ENCODE data around the gene ZBTB24. TPM values are rescaled to one million over a fixed set of nuclear protein-coding genes. Genes with fewer than 3 reads are reported as not detected.

ZBTB24 gene
- total RNA-seq, 3 donors from 2014 or later (not counting 1 experiment from before 2014, with no cell fraction given), result 6.7 to 10.6 (median 8.6) TPM

- TF ChIP-seq CTCF (IDR thresholded peaks at IDR 0.05), result no peak
- Histone ChIP-seq H3K27me3 (ENCODE audit: control insufficient read depth, insufficient read depth, low read length) (no peaks in the 10 kb centered on the region), H3K36me3 (ENCODE audit: control insufficient read depth, insufficient read depth, low read length) (no peaks in the 10 kb centered on the region), H3K4me1 (ENCODE audit: control insufficient read depth, insufficient read depth, low read length) (peaks cover 14% of the 10 kb centered on the region), H3K27ac (ENCODE audit: low read length) (peak overlapping the region; percentile 21), H3K4me3 (ENCODE audit: low read length) (no peak overlapping the region), H3K9me3 (ENCODE audit: control insufficient read depth, insufficient read depth, low read length) (no peaks in the 10 kb centered on the region)
- DNase-seq (peak in 1 of 2 donors; percentile 60), ATAC-seq (peak; percentile 91 to 96 (median 93))
- intact Hi-C loops (cut with micrococcal nuclease), result no loop called here
- H3K27me3 Mint-ChIP-seq (ENCODE audit: low read depth in 2 of 2), result no peaks in the 10 kb centered on the region
- no peaks in the 10 kb centered on the region for H3K9me3 Mint-ChIP-seq
- H3K4me3 Mint-ChIP-seq, result peak overlapping the region; percentile 25
- H3K36me3 Mint-ChIP-seq, result no peaks in the 10 kb centered on the region
- H3K4me1 Mint-ChIP-seq, result peaks cover 15 to 16% of the 10 kb centered on the region in 2 donors
- 28% methylated on average over 2 of the region's 5 CpGs for WGBS (ENCODE audit: insufficient coverage)
- H3K27ac Mint-ChIP-seq, result peak overlapping the region; percentile 36 to 72
Measured at GRCh38 chr6:109491207-109491938, 8.4 kb upstream of the ZBTB24 start.

GRCh38 chr6:109490713-109491112, 7.7 kb upstream of the ZBTB24 start:
- H3K36me3 ChIP-seq (ENCODE audit: control insufficient read depth, insufficient read depth, low read length), result no peaks in the 10 kb centered on the region
- Mint-ChIP-seq H3K9me3 (no peaks in the 10 kb centered on the region), H3K36me3 (no peaks in the 10 kb centered on the region), H3K27ac (peak overlapping the region; percentile 36 to 72), H3K4me3 (no peak overlapping the region), H3K4me1 (peaks cover 15 to 16% of the 10 kb centered on the region in 2 donors), H3K27me3 (ENCODE audit: low read depth in 2 of 2) (no peaks in the 10 kb centered on the region)
- intact Hi-C loops (cut with micrococcal nuclease), result no loop called here
- no peak overlapping the region for H3K4me3 ChIP-seq (ENCODE audit: low read length)
- ATAC-seq, result no peak
- H3K27ac ChIP-seq (ENCODE audit: low read length), result no peak overlapping the region
- 40% methylated on average over 1 of the region's 2 CpGs for WGBS (ENCODE audit: insufficient coverage)
- peaks cover 14% of the 10 kb centered on the region for H3K4me1 ChIP-seq (ENCODE audit: control insufficient read depth, insufficient read depth, low read length)
- no peak for TF ChIP-seq CTCF (IDR thresholded peaks at IDR 0.05)
- no peaks in the 10 kb centered on the region for H3K9me3 ChIP-seq (ENCODE audit: control insufficient read depth, insufficient read depth, low read length)
- no peaks in the 10 kb centered on the region for H3K27me3 ChIP-seq (ENCODE audit: control insufficient read depth, insufficient read depth, low read length)
- peak in 1 of 2 donors; percentile 31 for DNase-seq

DNA sequence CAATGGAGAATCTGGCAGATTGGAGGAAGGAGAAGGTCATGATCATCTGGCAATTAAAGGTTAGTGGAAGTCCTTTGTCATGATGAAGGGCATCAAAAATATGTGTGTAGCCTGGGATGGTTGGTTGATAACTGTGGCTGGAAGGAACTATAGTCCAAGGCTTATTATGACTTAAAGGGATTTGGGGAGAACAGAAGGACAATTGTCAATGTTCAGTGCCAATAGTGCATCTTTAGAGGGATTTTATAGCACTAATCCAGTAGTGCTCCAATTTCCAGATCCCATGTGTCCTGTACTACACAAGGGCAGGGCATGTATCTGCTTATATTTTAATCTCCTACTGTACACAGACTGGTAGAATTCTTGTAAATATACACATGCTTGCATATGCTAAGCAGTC, 5.0 kb upstream of the ZBTB24 start:
- Histone ChIP-seq H3K9me3 (ENCODE audit: control insufficient read depth, insufficient read depth, low read length) (no peaks in the 10 kb centered on the region), H3K36me3 (ENCODE audit: control insufficient read depth, insufficient read depth, low read length) (no peaks in the 10 kb centered on the region), H3K27me3 (ENCODE audit: control insufficient read depth, insufficient read depth, low read length) (no peaks in the 10 kb centered on the region), H3K27ac (ENCODE audit: low read length) (no peak overlapping the region), H3K4me1 (ENCODE audit: control insufficient read depth, insufficient read depth, low read length) (peaks cover 14% of the 10 kb centered on the region), H3K4me3 (ENCODE audit: low read length) (no peak overlapping the region)
- DNase-seq (no peak), ATAC-seq (no peak)
- H3K36me3 Mint-ChIP-seq, result no peaks in the 10 kb centered on the region
- intact Hi-C loops (cut with micrococcal nuclease), result no loop called here
- H3K27ac Mint-ChIP-seq, result no peak overlapping the region
- H3K9me3 Mint-ChIP-seq, result no peaks in the 10 kb centered on the region
- no peaks in the 10 kb centered on the region for H3K27me3 Mint-ChIP-seq (ENCODE audit: low read depth in 2 of 2)
- no peak for TF ChIP-seq CTCF (IDR thresholded peaks at IDR 0.05)
- no peak overlapping the region for H3K4me3 Mint-ChIP-seq
- peaks cover 15 to 27% of the 10 kb centered on the region in 2 donors for H3K4me1 Mint-ChIP-seq

- Mint-ChIP-seq H3K4me3 (no peak overlapping the region), H3K4me1 (peaks cover 20 to 34% of the 10 kb centered on the region in 2 donors), H3K9me3 (no peaks in the 10 kb centered on the region), H3K27me3 (ENCODE audit: low read depth in 2 of 2) (no peaks in the 10 kb centered on the region), H3K27ac (no peak overlapping the region), H3K36me3 (peaks cover 9% of the 10 kb centered on the region)
- Histone ChIP-seq H3K4me3 (ENCODE audit: low read length) (no peak overlapping the region), H3K27me3 (ENCODE audit: control insufficient read depth, insufficient read depth, low read length) (no peaks in the 10 kb centered on the region), H3K36me3 (ENCODE audit: control insufficient read depth, insufficient read depth, low read length) (peaks cover 5% of the 10 kb centered on the region), H3K27ac (ENCODE audit: low read length) (no peak overlapping the region), H3K4me1 (ENCODE audit: control insufficient read depth, insufficient read depth, low read length) (peaks cover 18% of the 10 kb centered on the region), H3K9me3 (ENCODE audit: control insufficient read depth, insufficient read depth, low read length) (no peaks in the 10 kb centered on the region)
- ATAC-seq (no peak), DNase-seq (no peak)
- intact Hi-C loops (cut with micrococcal nuclease), result no loop called here
- TF ChIP-seq CTCF (IDR thresholded peaks at IDR 0.05), result no peak
- 100% methylated on average over 1 of the region's 1 CpG for WGBS (ENCODE audit: insufficient coverage)
Measured at GRCh38 chr6:109486068-109486467, 3.0 kb upstream of the ZBTB24 start.

Data from natural killer cell (primary cell).